HEK293 (cell line): ENCODE measurements around the gene DLG1.

Source experiments
- CTCF ChIA-PET: fragments of 350-600 bp; formaldehyde crosslinking; extraction: SDS; loops from one replicate; lab custom pipeline; 2021; ENCODE audit warnings: antibody characterized with exemption; lab: Yijun Ruan, JAX
- POLR2A ChIA-PET: fragments of 300-600 bp; formaldehyde crosslinking; extraction: SDS; loops from one replicate; lab custom pipeline; 2020; ENCODE audit warnings: antibody characterized with exemption, inconsistent platforms; lab: Yijun Ruan, JAX
- H3K27ac ChIP-seq: fragments of 200-500 bp; sonication (Bioruptor generic); 2 replicates; pipeline ENCODE4 v1.5.1; 2014; ENCODE audit warnings: low read depth, low read length, control low read depth, inconsistent platforms; ENCODE audit errors: extremely low read depth
- H3K36me3 ChIP-seq, 2 experiments: fragments of 200-500 bp in 1 of 2; sonication (Bioruptor generic) in 1 of 2; 1 replicate in 1 of 2; 2 replicates in 1 of 2; pipeline ENCODE4 v1.5.1; 2014 to 2017; ENCODE audit warnings: inconsistent platforms in 2 of 2, low read length in 2 of 2; ENCODE audit not compliant: control insufficient read depth in 2 of 2, insufficient read depth in 1 of 2
- H3K4me1 ChIP-seq: fragments of 200-500 bp; sonication (Bioruptor generic); 2 replicates; pipeline ENCODE4 v1.5.1; 2014; ENCODE audit warnings: mild to moderate bottlenecking, low read length, inconsistent platforms; ENCODE audit not compliant: control insufficient read depth, insufficient read depth
- H3K4me3 ChIP-seq: 2 replicates; pipeline ENCODE4 v1.5.1; 2011; ENCODE audit warnings: low read depth, mild to moderate bottlenecking, control low read depth, low read length, moderate library complexity
- H3K9me3 ChIP-seq: fragments of 200-500 bp; sonication (Bioruptor generic); 2 replicates; pipeline ENCODE4 v1.5.1; 2014; ENCODE audit warnings: low read depth, low read length, inconsistent platforms; ENCODE audit not compliant: control insufficient read depth, insufficient read depth
- BCL11A ChIP-seq: fragments of 450-650 bp; formaldehyde crosslinking; IDR thresholded peaks from 2 replicates; pipeline ENCODE4 v1.5.1; 2016; ENCODE audit warnings: low read depth, missing biosample characterization, missing genetic modification characterization
- GLI2 ChIP-seq: fragments of 450-650 bp; formaldehyde crosslinking; IDR thresholded peaks from 2 replicates; pipeline ENCODE4; 2017; ENCODE audit warnings: missing biosample characterization, missing genetic modification characterization, low read depth, borderline replicate concordance
- MEIS1 ChIP-seq: sonication (generic); formaldehyde crosslinking; IDR thresholded peaks from 2 replicates; pipeline ENCODE4 v1.8.1; 2022; ENCODE audit warnings: missing genetic modification reagents, mild to moderate bottlenecking, borderline replicate concordance
- MYNN ChIP-seq: fragments of 450-650 bp; formaldehyde crosslinking; IDR thresholded peaks from 2 replicates; pipeline ENCODE4 v1.5.1; 2016; ENCODE audit warnings: missing biosample characterization, missing genetic modification characterization, borderline replicate concordance
- PRDM1 ChIP-seq: fragments of 450-650 bp; formaldehyde crosslinking; IDR thresholded peaks from 2 replicates; pipeline ENCODE4; 2016; ENCODE audit warnings: missing biosample characterization, missing genetic modification characterization
- PRDM10 ChIP-seq: fragments of 450-650 bp; formaldehyde crosslinking; IDR thresholded peaks from 2 replicates; pipeline ENCODE4 v1.5.1; 2016; ENCODE audit warnings: missing biosample characterization, missing genetic modification characterization
- SP2 ChIP-seq: fragments of 450-650 bp; formaldehyde crosslinking; IDR thresholded peaks from 2 replicates; pipeline ENCODE4 v1.5.1; 2016; ENCODE audit warnings: missing biosample characterization, missing genetic modification characterization
- ZBTB26 ChIP-seq: fragments of 450-650 bp; formaldehyde crosslinking; optimal IDR thresholded peaks from 2 replicates; pipeline ENCODE3; 2016; ENCODE audit warnings: missing biosample characterization, mild to moderate bottlenecking, missing genetic modification characterization
- ZFP69B ChIP-seq: fragments of 450-650 bp; formaldehyde crosslinking; IDR thresholded peaks from 2 replicates; pipeline ENCODE4 v1.5.1; 2016; ENCODE audit warnings: missing biosample characterization, missing genetic modification characterization
- ZNF23 ChIP-seq: fragments of 450-650 bp; formaldehyde crosslinking; IDR thresholded peaks from 2 replicates; pipeline ENCODE4 v1.5.1; 2016; ENCODE audit warnings: missing biosample characterization, missing genetic modification characterization, borderline replicate concordance
- ZNF292 ChIP-seq: fragments of 450-650 bp; formaldehyde crosslinking; IDR thresholded peaks from 2 replicates; pipeline ENCODE4 v1.5.1; 2016; ENCODE audit warnings: low read depth, missing biosample characterization, missing genetic modification characterization, borderline replicate concordance
- ZNF37A ChIP-seq: fragments of 450-650 bp; IDR thresholded peaks from 2 replicates; pipeline ENCODE4 v1.5.1; 2018; ENCODE audit warnings: missing biosample characterization, missing genetic modification characterization
- ZNF391 ChIP-seq: fragments of 450-650 bp; formaldehyde crosslinking; IDR thresholded peaks from 2 replicates; pipeline ENCODE4 v1.5.1; 2016; ENCODE audit warnings: low read depth, missing biosample characterization, missing genetic modification characterization, borderline replicate concordance
- ZNF404 ChIP-seq: fragments of 450-650 bp; formaldehyde crosslinking; IDR thresholded peaks from 2 replicates; pipeline ENCODE4 v1.5.1; 2017; ENCODE audit warnings: missing biosample characterization, missing genetic modification characterization
- ZNF416 ChIP-seq: fragments of 450-650 bp; formaldehyde crosslinking; IDR thresholded peaks from 2 replicates; pipeline ENCODE4 v1.5.1; 2016; ENCODE audit warnings: missing biosample characterization, missing genetic modification characterization
- ZNF433 ChIP-seq: fragments of 450-650 bp; formaldehyde crosslinking; IDR thresholded peaks from 2 replicates; pipeline ENCODE4 v1.5.1; 2016; ENCODE audit warnings: missing biosample characterization, missing genetic modification characterization, low read depth
- ZNF510 ChIP-seq: fragments of 450-650 bp; formaldehyde crosslinking; IDR thresholded peaks from 2 replicates; pipeline ENCODE4 v1.5.1; 2018; ENCODE audit warnings: mild to moderate bottlenecking, missing genetic modification characterization, missing biosample characterization; ENCODE audit not compliant: insufficient replicate concordance
- ZNF514 ChIP-seq: fragments of 450-650 bp; formaldehyde crosslinking; IDR thresholded peaks from 2 replicates; pipeline ENCODE4 v1.5.1; 2016; ENCODE audit warnings: missing biosample characterization, missing genetic modification characterization
- ZNF544 ChIP-seq: fragments of 450-650 bp; formaldehyde crosslinking; IDR thresholded peaks from 2 replicates; pipeline ENCODE4 v1.5.0; 2017; ENCODE audit warnings: missing biosample characterization, missing genetic modification characterization
- ZNF548 ChIP-seq: fragments of 450-650 bp; formaldehyde crosslinking; IDR thresholded peaks from 2 replicates; pipeline ENCODE4 v1.5.1; 2016; ENCODE audit warnings: missing biosample characterization, missing genetic modification characterization
- ZNF585B ChIP-seq: fragments of 450-650 bp; formaldehyde crosslinking; IDR thresholded peaks from 2 replicates; pipeline ENCODE4 v1.5.1; 2016; ENCODE audit warnings: missing biosample characterization, missing genetic modification characterization
- ZNF624 ChIP-seq: fragments of 450-650 bp; formaldehyde crosslinking; IDR thresholded peaks from 2 replicates; pipeline ENCODE4 v1.5.1; 2017; ENCODE audit warnings: missing biosample characterization, missing genetic modification characterization
- ZNF701 ChIP-seq: fragments of 450-650 bp; formaldehyde crosslinking; IDR thresholded peaks from 2 replicates; pipeline ENCODE4 v1.5.1; 2016; ENCODE audit warnings: missing biosample characterization, missing genetic modification characterization
- ZNF777 ChIP-seq: fragments of 450-650 bp; formaldehyde crosslinking; IDR thresholded peaks from 2 replicates; pipeline ENCODE4 v1.5.1; 2017; ENCODE audit warnings: missing biosample characterization, missing genetic modification characterization, borderline replicate concordance
- ZSCAN30 ChIP-seq: fragments of 450-650 bp; IDR thresholded peaks from 2 replicates; pipeline ENCODE4 v1.5.1; 2018; ENCODE audit warnings: missing biosample characterization, mild to moderate bottlenecking, missing genetic modification characterization, moderate library complexity
- ZSCAN4 ChIP-seq: fragments of 450-650 bp; formaldehyde crosslinking; IDR thresholded peaks from 2 replicates; pipeline ENCODE4 v1.5.1; 2017; ENCODE audit warnings: missing biosample characterization, missing genetic modification characterization
- TF ChIP-seq, protein P1 (sequence below): fragments of 450-650 bp; formaldehyde crosslinking; IDR thresholded peaks from 2 replicates; pipeline ENCODE4 v1.5.1; 2016; ENCODE audit warnings: missing biosample characterization, missing genetic modification characterization

The DLG1 gene

DNA sequence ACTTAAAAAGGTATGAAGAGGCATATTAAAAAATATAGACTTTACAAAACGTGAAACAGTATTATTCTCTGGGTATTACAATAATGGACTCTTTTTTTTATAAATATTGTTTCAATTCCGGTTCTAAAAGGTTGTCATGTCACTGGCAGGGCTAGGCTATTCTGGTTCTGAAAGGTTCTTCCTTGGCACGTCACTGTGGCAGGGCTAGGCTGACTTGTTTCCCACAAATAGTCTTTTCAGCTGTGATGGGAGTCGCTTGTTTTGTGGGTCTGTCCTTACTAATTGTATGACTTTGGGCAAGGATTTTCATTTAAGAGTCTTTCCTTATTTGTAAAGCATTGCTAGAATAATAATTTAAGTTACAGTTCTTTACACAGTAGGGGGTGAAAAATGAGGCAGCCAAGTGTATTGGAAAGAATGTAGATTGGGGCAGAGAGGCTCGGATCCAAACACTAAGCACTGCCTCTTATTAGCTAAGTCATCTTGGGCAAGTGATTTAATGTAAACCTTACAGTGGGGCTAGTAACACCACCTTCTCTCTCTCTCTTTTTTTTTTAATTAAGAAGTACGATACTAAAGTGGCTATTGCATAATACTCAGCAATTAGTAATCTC lies 256.4 kb downstream of the DLG1 start:
- Histone ChIP-seq H3K4me1 (no peaks in the 10 kb centered on the region), H3K36me3 (peaks cover 0 to 24% of the 10 kb centered on the region in 2 experiments; a peak in 2 of 3 replicates), H3K9me3 (no peaks in the 10 kb centered on the region), H3K4me3 (no peak overlapping the region), H3K27ac (no peak overlapping the region)
- CTCF ChIA-PET: interaction anchor here (0.6 to 1.7 kb wide), 3 partner anchors 11 to 146 kb away, joined by 3 to 5 read pairs (median 4); partner anchors contain the start of gene MELTF
- TF ChIP-seq PRDM10 (tag by site-specific recombination): no peak
- no peak for TF ChIP-seq ZFP69B (tag by site-specific recombination)
- no peak for TF ChIP-seq PRDM1 (tag by site-specific recombination)
- TF ChIP-seq ZNF585B (tag by site-specific recombination): no peak
- no peak for TF ChIP-seq MYNN (tag by site-specific recombination)
- no peak for TF ChIP-seq SP2 (tag by site-specific recombination)
- no peak for TF ChIP-seq ZNF391 (tag by site-specific recombination)
- no peak for TF ChIP-seq ZNF624 (tag by site-specific recombination)
- TF ChIP-seq ZNF292 (tag by site-specific recombination): no peak
- no peak for TF ChIP-seq ZNF404 (tag by site-specific recombination)
- no peak for TF ChIP-seq ZNF544 (tag by site-specific recombination)
- TF ChIP-seq ZNF416: no peak
- POLR2A ChIA-PET: no interaction called here

GRCh38 chr3:197040658-197041057 lies 257.8 kb downstream of the DLG1 start:
- Histone ChIP-seq H3K36me3 (peaks cover 0 to 13% of the 10 kb centered on the region in 2 experiments; a peak in 1 of 3 replicates), H3K9me3 (no peaks in the 10 kb centered on the region), H3K4me3 (no peak overlapping the region), H3K27ac (no peak overlapping the region), H3K4me1 (no peaks in the 10 kb centered on the region)
- TF ChIP-seq, protein P1, sequence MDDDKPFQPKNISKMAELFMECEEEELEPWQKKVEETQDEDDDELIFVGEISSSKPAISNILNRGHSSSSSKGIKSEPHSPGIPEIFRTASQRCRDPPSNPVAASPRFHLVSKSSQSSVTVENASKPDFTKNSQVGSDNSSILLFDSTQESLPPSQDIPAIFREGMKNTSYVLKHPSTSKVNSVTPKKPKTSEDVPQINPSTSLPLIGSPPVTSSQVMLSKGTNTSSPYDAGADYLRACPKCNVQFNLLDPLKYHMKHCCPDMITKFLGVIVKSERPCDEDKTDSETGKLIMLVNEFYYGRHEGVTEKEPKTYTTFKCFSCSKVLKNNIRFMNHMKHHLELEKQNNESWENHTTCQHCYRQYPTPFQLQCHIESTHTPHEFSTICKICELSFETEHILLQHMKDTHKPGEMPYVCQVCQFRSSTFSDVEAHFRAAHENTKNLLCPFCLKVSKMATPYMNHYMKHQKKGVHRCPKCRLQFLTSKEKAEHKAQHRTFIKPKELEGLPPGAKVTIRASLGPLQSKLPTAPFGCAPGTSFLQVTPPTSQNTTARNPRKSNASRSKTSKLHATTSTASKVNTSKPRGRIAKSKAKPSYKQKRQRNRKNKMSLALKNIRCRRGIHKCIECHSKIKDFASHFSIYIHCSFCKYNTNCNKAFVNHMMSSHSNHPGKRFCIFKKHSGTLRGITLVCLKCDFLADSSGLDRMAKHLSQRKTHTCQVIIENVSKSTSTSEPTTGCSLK (tag by site-specific recombination): no peak
- TF ChIP-seq ZBTB26 (tag by site-specific recombination) (no peak), ZNF404 (tag by site-specific recombination) (no peak), ZNF701 (tag by site-specific recombination) (no peak), MEIS1 (CRISPR knock-in tag) (no peak), ZSCAN30 (no peak), GLI2 (no peak), ZNF548 (tag by site-specific recombination) (no peak), ZNF510 (no peak), ZNF433 (tag by site-specific recombination) (no peak), ZNF514 (no peak), ZNF416 (no peak), ZSCAN4 (tag by site-specific recombination) (no peak), ZNF37A (tag by site-specific recombination) (no peak), BCL11A (no peak), ZNF777 (tag by site-specific recombination) (no peak), ZNF23 (tag by site-specific recombination) (no peak)
- ChIA-PET CTCF (interaction anchor here (0.7 to 1.7 kb wide), 2 partner anchors 10 to 11 kb away, joined by 3 to 4 read pairs; partner anchors contain the start of gene MELTF), POLR2A (no interaction called here)
